GM12891 (cell line): ENCODE measurements around the gene ATRNL1.

ENCODE experiments used
- POLR2A ChIP-seq: IDR thresholded peaks from 2 replicates; pipeline ENCODE4 v1.6.1; 2011; ENCODE audit warnings: low read depth, low read length, control low read depth
- POLR2AphosphoS5 ChIP-seq: IDR thresholded peaks from 2 replicates; pipeline ENCODE4 v1.6.1; 2011; ENCODE audit warnings: low read depth, low read length, control low read depth
- TAF1 ChIP-seq: IDR thresholded peaks from 2 replicates; pipeline ENCODE4 v1.6.1; 2011; ENCODE audit warnings: low read depth, low read length, control low read depth

DNA sequence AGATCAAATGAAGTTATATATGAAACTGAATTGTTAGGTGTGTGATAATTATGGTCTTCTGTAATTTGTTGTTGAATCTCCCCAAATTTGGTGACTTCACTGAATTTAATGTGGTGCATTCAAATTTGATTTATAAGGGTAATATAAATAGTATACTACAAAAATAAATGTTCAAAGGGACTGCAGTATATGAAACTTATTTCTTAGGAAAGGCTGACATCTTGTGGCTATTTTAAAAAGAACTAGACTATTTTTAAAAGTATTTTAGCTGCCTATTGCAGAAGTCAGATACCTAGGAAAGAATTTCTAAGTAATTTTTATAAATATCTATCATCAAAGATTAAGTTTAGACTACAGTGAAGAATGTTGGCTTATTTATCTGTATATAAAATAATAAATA, 36.6 kb downstream of the ATRNL1 start:
- no peak for TF ChIP-seq TAF1
- no peak for TF ChIP-seq POLR2AphosphoS5
- no peak for TF ChIP-seq POLR2A
